PC-3 (cell line): ENCODE results near the gene EPRS1.

ENCODE experiments used
- CTCF ChIP-seq: fragments of 300-600 bp; sonication (generic); conservative IDR thresholded peaks from 2 replicates; pipeline ENCODE4 v1.5.1; 2017; ENCODE audit warnings: antibody characterized with exemption, low read depth, mild to moderate bottlenecking, low read length
- EZH2 ChIP-seq: fragments of 300-600 bp; sonication (generic); IDR thresholded peaks from one replicate; pipeline ENCODE4 v1.6.1; 2017; ENCODE audit warnings: antibody characterized with exemption, mild to moderate bottlenecking, low read length; ENCODE audit not compliant: unreplicated experiment

- TF ChIP-seq CTCF (no peak), EZH2 (no peak)
Observed at GRCh38 chr1:220019071-220019470, 27.2 kb downstream of the EPRS1 start.
